KOPT-K1 (cell line): ENCODE measurements around the gene GFAP.

Source experiments
- H3K27ac ChIP-seq: fragments of 200-600 bp; sonication (generic); 2 replicates; pipeline ENCODE4 v1.5.1; 2016; ENCODE audit warnings: antibody characterized with exemption, mild to moderate bottlenecking, low read depth, low read length; ENCODE audit not compliant: poor library complexity, severe bottlenecking
- H3K36me3 ChIP-seq: fragments of 200-600 bp; sonication (generic); 2 replicates; pipeline ENCODE4 v1.5.1; 2017; ENCODE audit warnings: antibody characterized with exemption, mild to moderate bottlenecking, low read length, moderate library complexity; ENCODE audit not compliant: insufficient read depth
- H3K9me3 ChIP-seq: fragments of 200-600 bp; sonication (generic); 2 replicates; pipeline ENCODE4 v1.5.1; 2017; ENCODE audit warnings: antibody characterized with exemption, low read length, mild to moderate bottlenecking; ENCODE audit not compliant: insufficient read depth, poor library complexity, severe bottlenecking

Gene GFAP

DNA sequence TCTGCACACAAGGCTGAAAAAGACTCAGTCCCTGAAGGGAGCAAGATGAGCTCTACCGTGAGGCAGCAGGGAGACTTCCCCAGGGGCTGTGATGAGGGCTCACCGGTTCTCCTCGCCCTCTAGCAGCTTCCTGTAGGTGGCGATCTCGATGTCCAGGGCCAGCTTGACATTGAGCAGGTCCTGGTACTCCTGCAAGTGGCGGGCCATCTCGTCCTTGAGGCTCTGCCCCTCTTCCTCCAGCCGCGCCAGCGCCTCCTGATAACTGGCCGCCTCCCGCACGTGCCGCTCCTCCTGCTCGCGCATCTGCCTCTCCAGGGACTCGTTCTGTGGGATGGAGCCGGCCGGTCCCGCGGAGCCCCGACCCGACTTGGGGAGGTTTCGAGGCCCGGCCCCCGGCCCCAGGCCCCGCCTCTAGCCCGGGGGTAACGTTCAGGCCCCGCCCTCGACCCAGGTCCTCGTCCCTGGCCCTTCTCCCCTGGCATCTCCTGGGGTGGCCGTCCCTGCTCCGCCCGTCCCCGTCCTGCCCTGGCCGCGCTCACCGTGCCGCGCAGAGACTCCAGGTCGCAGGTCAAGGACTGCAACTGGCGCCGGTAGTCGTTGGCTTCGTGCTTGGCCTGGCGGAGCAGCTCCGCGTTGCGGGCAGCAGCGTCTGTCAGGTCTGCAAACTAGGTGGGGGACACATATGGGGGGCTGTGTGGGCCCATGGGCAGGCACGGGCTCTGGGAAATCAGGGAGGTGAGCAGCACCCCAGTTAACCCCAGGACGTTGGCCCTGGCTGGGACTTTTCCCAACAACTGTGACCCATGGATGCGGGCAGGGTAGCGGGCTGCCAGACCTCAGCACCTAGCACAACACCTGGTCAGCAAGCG, 3.9 kb downstream of the GFAP start:
- no peak overlapping the region for H3K27ac ChIP-seq
- no peaks in the 10 kb centered on the region for H3K9me3 ChIP-seq
- H3K36me3 ChIP-seq: no peaks in the 10 kb centered on the region

DNA sequence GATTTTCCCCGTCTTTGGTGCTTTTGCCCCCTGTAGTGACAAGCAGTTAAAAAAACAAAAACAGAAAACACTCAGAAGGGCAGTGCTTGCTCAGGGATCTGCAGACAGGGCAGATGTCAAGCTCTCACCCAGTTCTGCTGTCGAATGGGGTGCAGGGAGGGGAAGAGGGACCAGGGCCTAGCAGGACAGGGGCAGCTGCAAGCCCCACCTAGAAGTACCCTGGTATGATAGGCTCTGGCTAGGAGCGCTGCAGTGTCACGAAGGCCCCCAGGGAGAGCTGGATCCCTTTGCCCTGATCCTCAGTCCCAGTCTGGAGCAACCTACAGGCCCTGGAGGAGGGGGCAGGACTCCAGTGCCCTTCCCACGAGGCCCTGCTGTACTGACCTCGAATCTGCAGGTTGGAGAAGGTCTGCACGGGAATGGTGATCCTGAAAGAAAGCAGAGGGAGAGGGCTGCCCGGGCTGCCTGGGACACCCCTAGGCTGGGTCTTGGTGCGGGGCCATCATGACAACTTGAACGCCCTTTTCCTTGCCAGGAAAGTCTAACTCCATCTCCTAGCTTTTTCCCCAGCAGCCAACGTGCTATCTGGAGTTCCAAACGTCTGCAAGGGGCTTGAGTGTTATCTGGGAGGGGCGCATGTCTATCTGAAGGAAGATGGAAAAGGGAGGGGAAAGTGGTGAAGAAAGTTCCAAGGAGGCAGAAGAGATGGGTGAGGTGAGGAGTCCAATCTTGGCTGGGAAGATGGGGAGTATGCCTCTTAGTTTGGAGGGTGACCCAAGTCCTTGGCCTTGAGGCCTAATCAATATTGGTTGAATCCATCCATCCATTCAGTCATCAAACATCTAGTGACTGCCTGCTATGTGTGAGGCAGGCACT, 4.8 kb downstream of the GFAP start:
- Histone ChIP-seq H3K36me3 (no peaks in the 10 kb centered on the region), H3K27ac (no peak overlapping the region), H3K9me3 (no peaks in the 10 kb centered on the region)

- H3K36me3 ChIP-seq: no peaks in the 10 kb centered on the region
- H3K27ac ChIP-seq: no peak overlapping the region
- no peaks in the 10 kb centered on the region for H3K9me3 ChIP-seq
These were observed 5.6 kb downstream of the GFAP start for GRCh38 chr17:44909681-44910144.

DNA sequence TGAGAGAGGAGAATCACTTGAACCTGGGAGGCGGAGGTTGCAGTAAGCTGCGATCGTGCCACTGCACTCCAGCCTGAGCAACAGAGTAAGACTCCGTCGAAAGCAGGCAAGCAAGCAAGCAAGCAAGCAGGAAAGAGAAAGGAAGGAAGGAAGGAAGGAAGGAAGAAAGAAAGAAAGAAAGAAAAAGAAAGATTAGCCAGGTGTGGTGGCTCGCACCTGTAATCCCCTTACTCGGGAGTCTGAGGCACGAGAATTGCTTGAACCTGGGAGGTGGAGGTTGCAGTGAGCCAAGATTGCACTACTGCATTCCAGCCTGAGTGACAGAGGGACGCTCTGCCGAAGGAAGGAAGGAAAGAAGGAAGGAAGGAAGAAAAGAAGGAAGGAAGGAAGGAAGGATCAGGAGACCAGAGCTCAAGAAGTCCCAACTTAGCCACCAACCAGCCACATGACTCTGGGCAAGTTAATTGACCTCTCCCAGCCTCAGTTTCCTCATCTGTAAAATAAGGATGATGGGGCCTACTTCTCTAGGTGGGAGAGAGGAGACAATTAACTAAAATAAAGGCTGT, 6.5 kb downstream of the GFAP start:
- Histone ChIP-seq H3K27ac (no peak overlapping the region), H3K9me3 (no peaks in the 10 kb centered on the region), H3K36me3 (no peaks in the 10 kb centered on the region)

GRCh38 chr17:44907729-44908470, 7.4 kb downstream of the GFAP start:
- Histone ChIP-seq H3K36me3 (no peaks in the 10 kb centered on the region), H3K9me3 (no peaks in the 10 kb centered on the region), H3K27ac (no peak overlapping the region)

DNA sequence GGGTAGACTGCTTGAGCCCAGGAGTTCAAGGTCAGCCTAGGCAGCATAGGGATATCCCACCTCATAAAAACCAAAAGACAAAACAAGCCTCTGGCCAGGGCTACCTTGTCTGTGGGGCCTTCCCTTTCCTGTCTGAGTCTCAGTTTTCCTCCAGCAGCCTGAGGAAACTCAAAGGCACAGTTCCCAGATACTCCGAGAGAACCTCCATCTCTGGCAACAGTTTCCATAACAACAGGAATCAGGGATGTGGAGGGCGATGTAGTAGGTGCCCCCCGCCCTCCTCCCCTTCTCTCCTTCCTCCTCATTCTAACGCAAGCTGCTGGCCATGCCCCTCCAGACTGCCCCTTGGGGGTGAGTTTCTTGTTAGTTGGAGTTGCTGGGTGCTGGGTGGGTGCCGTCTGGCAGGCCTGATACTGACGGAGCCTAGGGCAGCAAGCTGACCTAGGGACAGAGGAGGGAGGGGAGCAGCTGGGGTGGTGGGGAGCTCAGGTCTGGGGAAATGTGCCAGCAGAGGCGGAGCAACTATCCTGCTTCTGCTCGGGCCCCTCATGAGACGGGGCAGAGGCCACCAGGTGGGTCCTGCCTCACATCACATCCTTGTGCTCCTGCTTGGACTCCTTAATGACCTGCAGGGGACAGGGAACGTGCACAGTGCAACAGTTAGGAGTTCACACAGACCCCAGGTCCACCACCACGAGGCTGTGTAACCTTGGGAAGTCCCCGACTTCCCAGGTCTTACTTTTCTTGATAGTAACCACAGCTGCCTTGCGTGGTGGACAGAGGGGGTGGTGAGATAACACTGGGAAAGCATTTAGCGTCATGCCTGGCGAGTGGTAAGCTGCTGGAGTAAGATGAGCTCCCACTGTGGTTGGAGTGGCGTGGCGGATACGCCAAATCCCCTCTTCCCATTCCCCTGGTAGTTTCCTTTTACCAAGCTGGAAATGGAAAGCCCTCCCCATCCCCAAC, 8.3 kb downstream of the GFAP start:
- Histone ChIP-seq H3K27ac (no peak overlapping the region), H3K36me3 (no peaks in the 10 kb centered on the region)

GRCh38 chr17:44906010-44906646, 9.2 kb downstream of the GFAP start:
- no peaks in the 10 kb centered on the region for H3K9me3 ChIP-seq
- no peak overlapping the region for H3K27ac ChIP-seq
- H3K36me3 ChIP-seq: no peaks in the 10 kb centered on the region

More for the DNA sequence above, 8.3 kb downstream of the GFAP start:
- no peaks in the 10 kb centered on the region for H3K9me3 ChIP-seq

DNA sequence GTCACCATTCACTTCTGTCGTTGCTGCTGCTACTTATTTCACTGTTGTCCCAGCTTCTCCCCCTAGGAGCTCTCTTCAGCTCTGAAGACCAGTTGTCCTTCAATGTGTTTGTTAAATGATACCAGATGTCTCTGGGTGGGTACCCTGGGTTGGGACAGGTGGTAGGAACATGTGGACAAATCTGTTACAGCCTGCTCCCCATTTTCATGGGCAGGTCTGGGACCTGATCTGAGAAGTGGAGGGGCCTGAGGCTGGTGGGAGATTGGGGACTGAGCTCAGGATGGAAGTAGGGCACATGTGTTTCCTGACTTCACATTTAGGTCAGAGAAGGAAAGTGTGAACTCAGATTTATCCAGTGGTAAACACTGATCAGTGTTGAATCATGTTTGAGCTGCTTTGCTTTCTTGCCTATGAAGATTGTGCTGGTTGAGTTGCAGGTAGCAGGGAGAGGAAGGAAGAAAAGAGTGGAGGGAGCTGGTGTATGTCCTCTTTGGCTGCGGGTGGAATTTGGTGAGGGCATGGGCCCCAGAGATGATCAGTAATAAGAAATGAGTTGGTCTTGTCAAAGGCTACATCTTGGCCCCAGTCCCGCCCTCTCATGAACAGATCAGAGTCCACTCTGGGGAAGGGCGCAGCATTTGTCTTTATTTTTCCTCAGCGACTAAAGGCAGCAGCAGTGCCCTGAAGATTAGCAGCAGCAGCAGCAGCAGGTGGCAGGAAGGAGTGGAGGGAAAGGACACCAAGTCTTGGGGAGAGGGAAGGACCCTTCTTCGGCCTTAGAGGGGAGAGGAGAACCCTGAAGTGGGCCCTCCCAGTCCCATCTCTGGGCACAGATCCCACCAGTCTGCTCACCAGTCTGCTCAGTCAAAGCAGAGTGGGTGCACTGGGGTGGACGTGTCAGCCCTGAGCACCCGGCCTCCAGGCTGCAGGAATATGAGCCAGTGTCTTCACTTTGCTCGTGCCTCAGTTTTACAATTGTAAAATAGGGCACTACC, 10.0 kb downstream of the GFAP start:
- Histone ChIP-seq H3K27ac (no peak overlapping the region), H3K36me3 (no peaks in the 10 kb centered on the region), H3K9me3 (no peaks in the 10 kb centered on the region)

- Histone ChIP-seq H3K9me3 (no peaks in the 10 kb centered on the region), H3K27ac (no peak overlapping the region), H3K36me3 (no peaks in the 10 kb centered on the region)
These were observed 11.0 kb downstream of the GFAP start for GRCh38 chr17:44904001-44904984.

GRCh38 chr17:44903012-44903685, 12.2 kb downstream of the GFAP start:
- no peaks in the 10 kb centered on the region for H3K9me3 ChIP-seq
- H3K27ac ChIP-seq: no peak overlapping the region
- H3K36me3 ChIP-seq: no peaks in the 10 kb centered on the region

GRCh38 chr17:44902135-44902760, 13.1 kb downstream of the GFAP start:
- Histone ChIP-seq H3K36me3 (no peaks in the 10 kb centered on the region), H3K9me3 (no peaks in the 10 kb centered on the region), H3K27ac (no peak overlapping the region)
